Transverse colon (tissue), 4 donors: ENCODE data around the gene TLCD3B. TPM values are rescaled to one million over a fixed set of nuclear protein-coding genes. Genes with fewer than 3 reads are reported as not detected.

Experiments used
- DNase-seq: peaks from one replicate; pipeline ENCODE4 v3.0.0-alpha.2; 2019
- H3K27ac ChIP-seq, 4 donors: fragments of 200-600 bp; sonication (generic); 2 replicates each; pipeline ENCODE4 v1.5.1; 2016 to 2018; ENCODE audit warnings: inconsistent platforms in 4 of 4
- H3K27me3 ChIP-seq: fragments of 200-600 bp; sonication (generic); 2 replicates; pipeline ENCODE4 v1.5.1; 2017; ENCODE audit warnings: inconsistent platforms
- H3K36me3 ChIP-seq, 4 donors: fragments of 200-600 bp; sonication (generic); 2 replicates each; pipeline ENCODE4 v1.5.1; 2017 to 2019; ENCODE audit warnings: inconsistent platforms in 4 of 4
- H3K4me1 ChIP-seq, 4 donors: fragments of 200-600 bp; sonication (generic); 2 replicates each; pipeline ENCODE4 v1.5.1; 2017 to 2020; ENCODE audit warnings: inconsistent platforms in 4 of 4
- H3K4me3 ChIP-seq, 4 donors: fragments of 200-600 bp; sonication (generic); 1 replicate in 1 of 4; 2 replicates in 3 of 4; pipeline versions ENCODE4 v1.5.1 to v1.6.1; 2017 to 2019; ENCODE audit warnings: inconsistent platforms in 4 of 4
- H3K9me3 ChIP-seq, 2 donors: fragments of 200-600 bp; sonication (generic); 2 replicates each; pipeline ENCODE4 v1.5.1; 2017 to 2019; ENCODE audit warnings: inconsistent platforms in 2 of 2
- EP300 ChIP-seq: sonication (generic); formaldehyde crosslinking; IDR thresholded peaks from one replicate; pipeline ENCODE4 v1.6.1; 2017; ENCODE audit warnings: antibody characterized with exemption, low read depth
- POLR2A ChIP-seq: fragments of 450-650 bp; IDR thresholded peaks from one replicate; pipeline ENCODE4 v1.6.1; 2016; ENCODE audit warnings: antibody characterized with exemption, mild to moderate bottlenecking, moderate library complexity
- POLR2AphosphoS5 ChIP-seq, 3 donors: sonication (generic); formaldehyde crosslinking; IDR thresholded peaks; one replicate each; pipeline ENCODE4 v1.6.1; 2016; ENCODE audit warnings: antibody characterized with exemption in 3 of 3
- WGBS, 2 donors: methylation state at CpG; one replicate each; pipeline ENCODE4 v1.1.5; 2018; ENCODE audit warnings: low coverage in 1 of 2; 5-methylcytosine and 5-hydroxymethylcytosine counted together
- in situ Hi-C, 4 donors: fragments of 200-750 bp; cut with MboI; loops; one replicate each; pipeline versions ENCODE4 v1.15.0 to v1.15.1; 2017; ENCODE audit warnings: low sequenced_read_pairs in 3 of 4, low pct_ligation_motif_present in 1 of 4, low pct_unique_long_range_greater_than_20kb in 1 of 4
- intact Hi-C: fragments of 100-400 bp; cut with DNase I; formaldehyde crosslinking; loops from one replicate; pipeline ENCODE4 v1.15.1; 2023; ENCODE audit warnings: low total_unique reads
- total RNA-seq, 4 donors: library from RNA; depleted of rRNA; stranded (reverse); fragments of >200 nt; gene quantifications; one replicate each; pipeline ENCODE4 v1.1.0, GENCODE V29; 2016
- TF ChIP-seq, protein P1 (sequence below), 5 experiments: fragments of 200-600 bp in 3 of 5; fragments of 450-650 bp in 2 of 5; sonication (generic) in 3 of 5; IDR thresholded peaks; 1 replicate in 2 of 5; 2 replicates in 3 of 5; pipeline ENCODE4 v1.5.1; 2016 to 2017; ENCODE audit warnings: antibody characterized with exemption in 5 of 5, inconsistent platforms in 3 of 5, mild to moderate bottlenecking in 2 of 5, moderate library complexity in 1 of 5

The TLCD3B gene
- total RNA-seq, 4 donors from 2014 or later = not detected

DNA sequence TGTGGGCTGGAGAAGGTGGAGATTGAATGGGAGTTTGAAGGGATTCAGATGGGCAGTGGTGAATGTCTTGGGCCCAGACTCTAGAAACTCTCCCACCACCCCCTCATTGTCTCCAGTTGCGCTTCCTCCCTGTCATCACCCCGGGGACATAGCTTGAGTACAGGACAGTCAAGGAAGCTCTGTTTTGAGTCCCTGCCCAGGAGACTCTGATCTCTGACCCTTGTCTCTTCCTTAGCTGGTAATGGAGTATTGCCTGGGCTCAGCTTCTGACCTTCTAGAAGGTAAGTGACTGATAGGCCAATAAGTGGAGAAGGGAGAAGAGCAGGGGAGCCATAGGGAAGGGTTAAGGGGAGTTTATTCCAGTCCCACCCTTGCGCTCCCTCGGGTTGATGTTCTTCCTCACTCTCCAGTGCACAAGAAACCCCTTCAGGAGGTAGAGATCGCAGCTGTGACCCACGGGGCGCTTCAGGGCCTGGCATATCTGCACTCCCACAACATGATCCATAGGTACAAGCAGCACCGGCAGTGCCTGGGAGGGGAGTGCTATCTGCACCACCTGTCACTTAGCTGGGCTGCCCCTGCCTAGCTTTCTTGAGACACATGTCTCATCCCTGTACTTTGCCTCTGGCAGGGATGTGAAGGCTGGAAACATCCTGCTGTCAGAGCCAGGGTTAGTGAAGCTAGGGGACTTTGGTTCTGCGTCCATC is 52.4 kb downstream of the TLCD3B start:
- no peak overlapping the region for H3K27ac ChIP-seq
- WGBS, 2 donors = 80 to 89% methylated on average over 1 to 9 of the region's 9 CpGs

DNA sequence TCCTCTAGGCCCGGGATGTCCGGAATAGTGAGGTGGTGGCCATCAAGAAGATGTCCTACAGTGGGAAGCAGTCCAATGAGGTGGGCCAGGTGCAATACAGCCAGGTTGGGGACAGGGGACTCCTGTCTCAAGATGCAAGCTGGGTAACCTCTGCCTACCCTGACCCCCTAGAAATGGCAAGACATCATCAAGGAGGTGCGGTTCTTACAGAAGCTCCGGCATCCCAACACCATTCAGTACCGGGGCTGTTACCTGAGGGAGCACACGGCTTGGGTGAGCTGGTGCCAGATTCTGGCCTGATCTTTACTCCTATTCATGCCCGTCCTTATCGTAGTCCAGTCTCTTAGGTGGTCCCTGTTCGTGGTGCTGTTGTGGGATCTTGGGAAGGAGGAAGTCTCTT is 53.0 kb downstream of the TLCD3B start:
- H3K9me3 ChIP-seq = no peaks in the 10 kb centered on the region
- no peaks in the 10 kb centered on the region for H3K27me3 ChIP-seq
- H3K27ac ChIP-seq = no peak overlapping the region
- intact Hi-C loops (no loop called here), in situ Hi-C loops (no loop called here)
- TF ChIP-seq POLR2A = no peak
- TF ChIP-seq EP300 = no peak
- TF ChIP-seq POLR2AphosphoS5 (IDR thresholded peaks at IDR 0.05) = no peak
- TF ChIP-seq, protein P1, sequence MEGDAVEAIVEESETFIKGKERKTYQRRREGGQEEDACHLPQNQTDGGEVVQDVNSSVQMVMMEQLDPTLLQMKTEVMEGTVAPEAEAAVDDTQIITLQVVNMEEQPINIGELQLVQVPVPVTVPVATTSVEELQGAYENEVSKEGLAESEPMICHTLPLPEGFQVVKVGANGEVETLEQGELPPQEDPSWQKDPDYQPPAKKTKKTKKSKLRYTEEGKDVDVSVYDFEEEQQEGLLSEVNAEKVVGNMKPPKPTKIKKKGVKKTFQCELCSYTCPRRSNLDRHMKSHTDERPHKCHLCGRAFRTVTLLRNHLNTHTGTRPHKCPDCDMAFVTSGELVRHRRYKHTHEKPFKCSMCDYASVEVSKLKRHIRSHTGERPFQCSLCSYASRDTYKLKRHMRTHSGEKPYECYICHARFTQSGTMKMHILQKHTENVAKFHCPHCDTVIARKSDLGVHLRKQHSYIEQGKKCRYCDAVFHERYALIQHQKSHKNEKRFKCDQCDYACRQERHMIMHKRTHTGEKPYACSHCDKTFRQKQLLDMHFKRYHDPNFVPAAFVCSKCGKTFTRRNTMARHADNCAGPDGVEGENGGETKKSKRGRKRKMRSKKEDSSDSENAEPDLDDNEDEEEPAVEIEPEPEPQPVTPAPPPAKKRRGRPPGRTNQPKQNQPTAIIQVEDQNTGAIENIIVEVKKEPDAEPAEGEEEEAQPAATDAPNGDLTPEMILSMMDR (IDR thresholded peaks at IDR 0.05) = no peak
- H3K4me1 ChIP-seq = peaks cover 21 to 31% (median 25%) of the 10 kb centered on the region in 4 donors
- 98% methylated on average over 9 of the region's 9 CpGs; no CpG with 5 or more reads in 1 of the 2 donors for WGBS, 2 donors
- peaks cover 0 to 43% (median 14%) of the 10 kb centered on the region in 4 donors for H3K36me3 ChIP-seq
- H3K4me3 ChIP-seq = no peak overlapping the region
- no peak for DNase-seq

More for the DNA sequence above, 52.4 kb downstream of the TLCD3B start:
- TF ChIP-seq POLR2AphosphoS5 (IDR thresholded peaks at IDR 0.05) = no peak
- no peak for TF ChIP-seq POLR2A
- TF ChIP-seq, protein P1 (IDR thresholded peaks at IDR 0.05) = no peak
- TF ChIP-seq EP300 = no peak
- H3K4me3 ChIP-seq = no peak overlapping the region
- DNase-seq = no peak
- intact Hi-C loops = no loop called here
- H3K9me3 ChIP-seq = no peaks in the 10 kb centered on the region
- no peaks in the 10 kb centered on the region for H3K27me3 ChIP-seq
- H3K4me1 ChIP-seq = peaks cover 21 to 29% (median 25%) of the 10 kb centered on the region in 4 donors
- in situ Hi-C loops = no loop called here
- peaks cover 0 to 49% (median 17%) of the 10 kb centered on the region in 4 donors for H3K36me3 ChIP-seq

DNA sequence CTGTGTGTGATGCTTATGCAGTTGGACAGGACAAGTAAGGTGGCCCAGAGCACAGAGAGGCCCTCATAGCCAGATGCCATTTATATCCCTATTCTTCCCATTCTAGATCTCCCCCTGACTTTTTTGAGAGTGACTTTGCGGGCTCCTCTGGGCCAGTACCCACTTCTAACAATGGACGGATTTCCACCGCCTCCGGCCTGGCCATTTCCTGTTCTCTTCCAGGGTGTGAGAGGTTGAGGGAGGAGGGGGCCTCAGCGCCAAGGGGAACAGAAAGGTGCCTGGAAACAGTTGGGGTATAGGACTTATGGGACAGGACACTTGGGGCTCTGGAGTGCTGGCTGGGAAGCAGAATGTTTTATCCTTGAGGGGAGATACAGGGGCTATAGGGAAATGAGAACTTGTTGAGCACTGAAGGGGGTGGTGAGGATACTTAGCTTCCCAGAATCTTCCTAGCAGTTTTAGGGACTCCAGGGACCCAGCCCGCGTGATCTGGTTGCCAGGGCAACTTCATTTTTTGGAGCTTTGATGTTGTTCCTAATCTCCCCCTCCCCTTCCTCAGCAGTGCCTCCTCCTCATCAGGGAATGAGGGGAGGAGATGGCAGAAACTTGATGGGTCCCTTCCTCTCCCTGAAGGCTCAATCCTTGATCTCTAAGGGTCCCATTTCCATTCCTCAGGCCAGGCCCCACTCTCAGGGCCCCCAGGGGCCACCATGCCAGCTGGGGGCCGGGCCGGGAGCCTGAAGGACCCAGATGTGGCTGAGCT is 53.8 kb downstream of the TLCD3B start:
- intact Hi-C loops = no loop called here
- Histone ChIP-seq H3K4me3 (no peak overlapping the region), H3K27me3 (no peaks in the 10 kb centered on the region), H3K9me3 (no peaks in the 10 kb centered on the region), H3K27ac (peak overlapping the region in 1 of 4 donors; percentile 27), H3K36me3 (peaks cover 0 to 34% (median 13%) of the 10 kb centered on the region in 4 donors), H3K4me1 (peaks cover 21 to 32% (median 25%) of the 10 kb centered on the region in 4 donors)
- DNase-seq = no peak
- TF ChIP-seq EP300 (no peak), POLR2AphosphoS5 (IDR thresholded peaks at IDR 0.05) (no peak), POLR2A (no peak)
- TF ChIP-seq, protein P1 (IDR thresholded peaks at IDR 0.05) = no peak
- 86 to 90% methylated on average over 2 to 8 of the region's 9 CpGs for WGBS, 2 donors
- in situ Hi-C loops = no loop called here

DNA sequence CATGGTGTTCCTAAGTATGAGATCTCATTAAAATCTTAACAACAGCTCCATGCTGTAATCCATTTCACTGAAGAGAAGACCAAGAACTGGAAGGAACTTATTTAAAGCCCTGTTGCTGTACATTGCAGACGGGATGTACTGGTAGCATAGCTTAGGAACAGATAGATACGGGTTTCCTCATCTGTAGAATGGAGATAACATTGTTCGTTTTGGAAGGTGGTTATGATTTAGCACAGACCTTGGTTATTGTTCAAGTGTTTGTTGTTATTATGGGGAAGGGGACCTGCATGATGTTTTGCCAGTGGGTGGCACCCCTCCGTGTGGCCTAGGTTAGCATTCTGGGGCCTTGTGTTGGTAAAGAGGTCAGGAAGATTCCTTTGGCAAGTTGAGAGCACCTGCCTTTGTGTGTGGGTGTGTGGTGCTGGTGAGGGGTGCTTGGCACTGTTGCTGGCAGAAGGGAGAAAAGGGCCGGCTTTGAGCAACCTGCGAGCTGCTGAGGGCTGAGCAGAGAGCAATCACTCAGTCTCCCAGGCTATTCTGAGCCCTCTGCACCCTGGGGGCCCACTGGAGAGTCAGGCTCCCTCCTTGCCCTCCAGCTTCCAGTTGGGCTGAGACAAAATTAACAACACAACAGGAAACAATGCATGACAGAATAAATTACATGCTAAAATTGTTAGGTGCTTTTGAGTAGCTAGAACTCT is 55.1 kb downstream of the TLCD3B start:
- TF ChIP-seq EP300 (no peak), POLR2AphosphoS5 (IDR thresholded peaks at IDR 0.05) (no peak), POLR2A (no peak)
- TF ChIP-seq, protein P1 (IDR thresholded peaks at IDR 0.05) = no peak
- peak overlapping the region in 2 of 4 donors; percentile 81 to 99 for H3K4me3 ChIP-seq
- in situ Hi-C loops (no loop called here), intact Hi-C loops (no loop called here)
- peak overlapping the region; percentile 23 to 95 (median 94) for H3K27ac ChIP-seq
- no peaks in the 10 kb centered on the region for H3K27me3 ChIP-seq
- WGBS, 2 donors = 20 to 25% methylated on average over 3 to 6 of the region's 6 CpGs
- peaks cover 21 to 32% (median 25%) of the 10 kb centered on the region in 4 donors for H3K4me1 ChIP-seq
- H3K36me3 ChIP-seq = peaks cover 0 to 25% (median 7%) of the 10 kb centered on the region in 4 donors
- no peak for DNase-seq
- H3K9me3 ChIP-seq = no peaks in the 10 kb centered on the region
